Measurements from ENCODE around the gene BAZ2B. TPM values are rescaled to one million over a fixed set of nuclear protein-coding genes. Genes with fewer than 3 reads are reported as not detected.
A peak's percentile ranks its signal among the peaks of the same experiment; 100 is the strongest.

Gene BAZ2B
- total and polyA plus RNA-seq, 9 of the 15 experiments (the other 6 are each of a cell fraction or from before 2014, with no cell fraction given): 7.5 to 38.6 (median 19.8) TPM

DNA sequence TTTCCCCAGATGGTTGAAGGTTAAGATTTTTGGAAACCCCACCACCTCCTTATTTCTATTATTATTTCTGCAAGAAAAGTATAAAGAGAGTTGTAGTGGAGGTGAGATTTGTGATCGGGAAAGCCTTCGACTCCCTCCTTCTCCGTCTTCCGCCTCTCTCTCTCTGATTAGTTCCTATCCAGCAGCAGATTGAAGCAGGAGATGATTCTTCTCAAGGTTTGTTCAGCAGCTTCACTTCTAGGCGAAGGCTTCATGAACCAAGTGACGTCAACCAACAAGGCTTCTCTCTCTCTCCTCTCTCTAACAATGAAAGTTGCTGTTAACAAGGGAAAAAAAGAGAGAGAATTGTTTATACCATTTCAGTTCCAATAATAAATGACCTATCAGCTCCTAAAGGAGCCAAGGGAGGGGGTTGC lies at the start of gene BAZ2B (continued):
- TF ChIP-seq, protein P1, sequence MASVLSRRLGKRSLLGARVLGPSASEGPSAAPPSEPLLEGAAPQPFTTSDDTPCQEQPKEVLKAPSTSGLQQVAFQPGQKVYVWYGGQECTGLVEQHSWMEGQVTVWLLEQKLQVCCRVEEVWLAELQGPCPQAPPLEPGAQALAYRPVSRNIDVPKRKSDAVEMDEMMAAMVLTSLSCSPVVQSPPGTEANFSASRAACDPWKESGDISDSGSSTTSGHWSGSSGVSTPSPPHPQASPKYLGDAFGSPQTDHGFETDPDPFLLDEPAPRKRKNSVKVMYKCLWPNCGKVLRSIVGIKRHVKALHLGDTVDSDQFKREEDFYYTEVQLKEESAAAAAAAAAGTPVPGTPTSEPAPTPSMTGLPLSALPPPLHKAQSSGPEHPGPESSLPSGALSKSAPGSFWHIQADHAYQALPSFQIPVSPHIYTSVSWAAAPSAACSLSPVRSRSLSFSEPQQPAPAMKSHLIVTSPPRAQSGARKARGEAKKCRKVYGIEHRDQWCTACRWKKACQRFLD (CRISPR knock-in tag; IDR thresholded peaks at IDR 0.05): no peak
- TF ChIP-seq ZNF583 (CRISPR knock-in tag; IDR thresholded peaks at IDR 0.05) (no peak), ATF1 (CRISPR knock-in tag; IDR thresholded peaks at IDR 0.05) (no peak), ATF1 (tag; IDR thresholded peaks at IDR 0.05) (peak; percentile 80), SNIP1 (IDR thresholded peaks at IDR 0.05; ENCODE audit: low read depth) (no peak), MYC (IDR thresholded peaks at IDR 0.05; ENCODE audit: low read depth, low read length) (peak; percentile 16; the same call in 1 of the 2 replicates), MYC (CRISPR knock-in tag; IDR thresholded peaks at IDR 0.05; ENCODE audit: borderline replicate concordance, low read depth) (no peak), KDM2B (CRISPR knock-in tag; IDR thresholded peaks at IDR 0.05) (no peak), RCOR1 (IDR thresholded peaks at IDR 0.05; ENCODE audit: borderline replicate concordance in 1 of 2, low read depth in 2 of 2, low read length in 2 of 2) (peak in 1 of 2 experiments; percentile 25; a peak in 1 of 4 replicates), ELF1 (tag; IDR thresholded peaks at IDR 0.05) (peak; percentile 38), ZNF274 (IDR thresholded peaks at IDR 0.05; ENCODE audit: borderline replicate concordance, low read depth, low read length) (no peak), NELFE (IDR thresholded peaks at IDR 0.05; ENCODE audit: insufficient read depth, insufficient read length) (no peak), KLF1 (tag; IDR thresholded peaks at IDR 0.05) (no peak), ZNF780A (CRISPR knock-in tag; IDR thresholded peaks at IDR 0.05) (no peak), GATAD2B (IDR thresholded peaks at IDR 0.05; ENCODE audit: borderline replicate concordance) (no peak)
- TF ChIP-seq, protein P2, sequence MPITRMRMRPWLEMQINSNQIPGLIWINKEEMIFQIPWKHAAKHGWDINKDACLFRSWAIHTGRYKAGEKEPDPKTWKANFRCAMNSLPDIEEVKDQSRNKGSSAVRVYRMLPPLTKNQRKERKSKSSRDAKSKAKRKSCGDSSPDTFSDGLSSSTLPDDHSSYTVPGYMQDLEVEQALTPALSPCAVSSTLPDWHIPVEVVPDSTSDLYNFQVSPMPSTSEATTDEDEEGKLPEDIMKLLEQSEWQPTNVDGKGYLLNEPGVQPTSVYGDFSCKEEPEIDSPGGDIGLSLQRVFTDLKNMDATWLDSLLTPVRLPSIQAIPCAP (CRISPR knock-in tag; IDR thresholded peaks at IDR 0.05; ENCODE audit: borderline replicate concordance): no peak
- TF ChIP-seq, protein P3, sequence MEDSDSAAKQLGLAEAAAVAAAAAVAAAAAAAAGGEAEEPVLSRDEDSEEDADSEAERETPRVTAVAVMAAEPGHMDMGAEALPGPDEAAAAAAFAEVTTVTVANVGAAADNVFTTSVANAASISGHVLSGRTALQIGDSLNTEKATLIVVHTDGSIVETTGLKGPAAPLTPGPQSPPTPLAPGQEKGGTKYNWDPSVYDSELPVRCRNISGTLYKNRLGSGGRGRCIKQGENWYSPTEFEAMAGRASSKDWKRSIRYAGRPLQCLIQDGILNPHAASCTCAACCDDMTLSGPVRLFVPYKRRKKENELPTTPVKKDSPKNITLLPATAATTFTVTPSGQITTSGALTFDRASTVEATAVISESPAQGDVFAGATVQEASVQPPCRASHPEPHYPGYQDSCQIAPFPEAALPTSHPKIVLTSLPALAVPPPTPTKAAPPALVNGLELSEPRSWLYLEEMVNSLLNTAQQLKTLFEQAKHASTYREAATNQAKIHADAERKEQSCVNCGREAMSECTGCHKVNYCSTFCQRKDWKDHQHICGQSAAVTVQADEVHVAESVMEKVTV (CRISPR knock-in tag; IDR thresholded peaks at IDR 0.05): no peak
- TF ChIP-seq, protein P4, sequence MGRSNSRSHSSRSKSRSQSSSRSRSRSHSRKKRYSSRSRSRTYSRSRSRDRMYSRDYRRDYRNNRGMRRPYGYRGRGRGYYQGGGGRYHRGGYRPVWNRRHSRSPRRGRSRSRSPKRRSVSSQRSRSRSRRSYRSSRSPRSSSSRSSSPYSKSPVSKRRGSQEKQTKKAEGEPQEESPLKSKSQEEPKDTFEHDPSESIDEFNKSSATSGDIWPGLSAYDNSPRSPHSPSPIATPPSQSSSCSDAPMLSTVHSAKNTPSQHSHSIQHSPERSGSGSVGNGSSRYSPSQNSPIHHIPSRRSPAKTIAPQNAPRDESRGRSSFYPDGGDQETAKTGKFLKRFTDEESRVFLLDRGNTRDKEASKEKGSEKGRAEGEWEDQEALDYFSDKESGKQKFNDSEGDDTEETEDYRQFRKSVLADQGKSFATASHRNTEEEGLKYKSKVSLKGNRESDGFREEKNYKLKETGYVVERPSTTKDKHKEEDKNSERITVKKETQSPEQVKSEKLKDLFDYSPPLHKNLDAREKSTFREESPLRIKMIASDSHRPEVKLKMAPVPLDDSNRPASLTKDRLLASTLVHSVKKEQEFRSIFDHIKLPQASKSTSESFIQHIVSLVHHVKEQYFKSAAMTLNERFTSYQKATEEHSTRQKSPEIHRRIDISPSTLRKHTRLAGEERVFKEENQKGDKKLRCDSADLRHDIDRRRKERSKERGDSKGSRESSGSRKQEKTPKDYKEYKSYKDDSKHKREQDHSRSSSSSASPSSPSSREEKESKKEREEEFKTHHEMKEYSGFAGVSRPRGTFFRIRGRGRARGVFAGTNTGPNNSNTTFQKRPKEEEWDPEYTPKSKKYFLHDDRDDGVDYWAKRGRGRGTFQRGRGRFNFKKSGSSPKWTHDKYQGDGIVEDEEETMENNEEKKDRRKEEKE (IDR thresholded peaks at IDR 0.05; ENCODE audit: borderline replicate concordance in 1 of 2, control insufficient read depth in 1 of 2, low read depth in 2 of 2, low read length in 1 of 2): no peak
- TF ChIP-seq, protein P5, sequence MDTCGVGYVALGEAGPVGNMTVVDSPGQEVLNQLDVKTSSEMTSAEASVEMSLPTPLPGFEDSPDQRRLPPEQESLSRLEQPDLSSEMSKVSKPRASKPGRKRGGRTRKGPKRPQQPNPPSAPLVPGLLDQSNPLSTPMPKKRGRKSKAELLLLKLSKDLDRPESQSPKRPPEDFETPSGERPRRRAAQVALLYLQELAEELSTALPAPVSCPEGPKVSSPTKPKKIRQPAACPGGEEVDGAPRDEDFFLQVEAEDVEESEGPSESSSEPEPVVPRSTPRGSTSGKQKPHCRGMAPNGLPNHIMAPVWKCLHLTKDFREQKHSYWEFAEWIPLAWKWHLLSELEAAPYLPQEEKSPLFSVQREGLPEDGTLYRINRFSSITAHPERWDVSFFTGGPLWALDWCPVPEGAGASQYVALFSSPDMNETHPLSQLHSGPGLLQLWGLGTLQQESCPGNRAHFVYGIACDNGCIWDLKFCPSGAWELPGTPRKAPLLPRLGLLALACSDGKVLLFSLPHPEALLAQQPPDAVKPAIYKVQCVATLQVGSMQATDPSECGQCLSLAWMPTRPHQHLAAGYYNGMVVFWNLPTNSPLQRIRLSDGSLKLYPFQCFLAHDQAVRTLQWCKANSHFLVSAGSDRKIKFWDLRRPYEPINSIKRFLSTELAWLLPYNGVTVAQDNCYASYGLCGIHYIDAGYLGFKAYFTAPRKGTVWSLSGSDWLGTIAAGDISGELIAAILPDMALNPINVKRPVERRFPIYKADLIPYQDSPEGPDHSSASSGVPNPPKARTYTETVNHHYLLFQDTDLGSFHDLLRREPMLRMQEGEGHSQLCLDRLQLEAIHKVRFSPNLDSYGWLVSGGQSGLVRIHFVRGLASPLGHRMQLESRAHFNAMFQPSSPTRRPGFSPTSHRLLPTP (IDR thresholded peaks at IDR 0.05; ENCODE audit: borderline replicate concordance, extremely low read depth, insufficient read length): no peak

Data from K562 (cell line).